HEK293 (cell line): ENCODE results near the gene PDK2.

ENCODE experiments used
- HOXC10 ChIP-seq: sonication (generic); formaldehyde crosslinking; IDR thresholded peaks from 2 replicates; pipeline ENCODE4 v1.8.1; 2023; ENCODE audit warnings: mild to moderate bottlenecking, missing genetic modification reagents
- MZF1 ChIP-seq: fragments of 450-650 bp; formaldehyde crosslinking; IDR thresholded peaks from 2 replicates; pipeline ENCODE4 v1.5.1; 2017; ENCODE audit warnings: missing biosample characterization, missing genetic modification characterization, borderline replicate concordance
- PRDM1 ChIP-seq: fragments of 450-650 bp; formaldehyde crosslinking; IDR thresholded peaks from 2 replicates; pipeline ENCODE4; 2016; ENCODE audit warnings: missing biosample characterization, missing genetic modification characterization
- SETDB1 ChIP-seq: IDR thresholded peaks from one replicate; pipeline ENCODE4 v1.6.1; 2017; ENCODE audit warnings: mild to moderate bottlenecking, low read length, moderate library complexity, mixed read lengths; ENCODE audit not compliant: insufficient read length
- WT1 ChIP-seq: fragments of 450-650 bp; formaldehyde crosslinking; IDR thresholded peaks from 2 replicates; pipeline ENCODE4 v1.5.1; 2016; ENCODE audit warnings: missing biosample characterization, missing genetic modification characterization
- ZBTB17 ChIP-seq: fragments of 450-650 bp; formaldehyde crosslinking; IDR thresholded peaks from 2 replicates; pipeline ENCODE4 v1.5.1; 2016; ENCODE audit warnings: missing biosample characterization, missing genetic modification characterization
- ZBTB8A ChIP-seq: fragments of 450-650 bp; formaldehyde crosslinking; IDR thresholded peaks from 2 replicates; pipeline ENCODE4 v1.5.1; 2016; ENCODE audit warnings: missing biosample characterization, missing genetic modification characterization
- ZNF121 ChIP-seq: fragments of 450-650 bp; formaldehyde crosslinking; IDR thresholded peaks from 2 replicates; pipeline ENCODE4 v1.5.1; 2016; ENCODE audit warnings: missing biosample characterization, missing genetic modification characterization
- ZNF19 ChIP-seq: fragments of 450-650 bp; formaldehyde crosslinking; IDR thresholded peaks from 2 replicates; pipeline ENCODE4; 2016; ENCODE audit warnings: missing biosample characterization, missing genetic modification characterization, low read depth
- ZNF302 ChIP-seq: fragments of 450-650 bp; formaldehyde crosslinking; IDR thresholded peaks from 2 replicates; pipeline ENCODE4 v1.5.1; 2016; ENCODE audit warnings: missing biosample characterization, missing genetic modification characterization, low read depth
- ZNF433 ChIP-seq: fragments of 450-650 bp; formaldehyde crosslinking; IDR thresholded peaks from 2 replicates; pipeline ENCODE4 v1.5.1; 2016; ENCODE audit warnings: missing biosample characterization, missing genetic modification characterization, low read depth
- ZNF48 ChIP-seq: fragments of 450-650 bp; formaldehyde crosslinking; IDR thresholded peaks from 2 replicates; pipeline ENCODE4 v1.5.1; 2016; ENCODE audit warnings: missing biosample characterization, missing genetic modification characterization
- ZNF501 ChIP-seq: fragments of 450-650 bp; formaldehyde crosslinking; IDR thresholded peaks from 2 replicates; pipeline ENCODE4 v1.5.1; 2016; ENCODE audit warnings: missing biosample characterization, missing genetic modification characterization
- ZNF558 ChIP-seq: fragments of 450-650 bp; formaldehyde crosslinking; IDR thresholded peaks from 2 replicates; pipeline ENCODE4 v1.5.1; 2016; ENCODE audit warnings: missing biosample characterization, missing genetic modification characterization
- ZNF600 ChIP-seq: fragments of 450-650 bp; formaldehyde crosslinking; IDR thresholded peaks from 2 replicates; pipeline ENCODE4 v1.5.1; 2016; ENCODE audit warnings: missing biosample characterization, missing genetic modification characterization
- ZNF629 ChIP-seq: fragments of 450-650 bp; formaldehyde crosslinking; IDR thresholded peaks from 2 replicates; pipeline ENCODE4 v1.5.1; 2017; ENCODE audit warnings: missing biosample characterization, missing genetic modification characterization
- ZNF658 ChIP-seq: fragments of 450-650 bp; formaldehyde crosslinking; IDR thresholded peaks from 2 replicates; pipeline ENCODE4; 2016; ENCODE audit warnings: missing biosample characterization, missing genetic modification characterization
- ZNF701 ChIP-seq: fragments of 450-650 bp; formaldehyde crosslinking; IDR thresholded peaks from 2 replicates; pipeline ENCODE4 v1.5.1; 2016; ENCODE audit warnings: missing biosample characterization, missing genetic modification characterization
- ZNF76 ChIP-seq: fragments of 450-650 bp; formaldehyde crosslinking; IDR thresholded peaks from 2 replicates; pipeline ENCODE4; 2016; ENCODE audit warnings: low read depth, missing biosample characterization, missing genetic modification characterization, borderline replicate concordance
- ZXDB ChIP-seq: fragments of 450-650 bp; formaldehyde crosslinking; IDR thresholded peaks from 2 replicates; pipeline ENCODE4 v1.5.1; 2016; ENCODE audit warnings: missing biosample characterization, missing genetic modification characterization
- TF ChIP-seq, protein P1 (sequence below): fragments of 450-650 bp; formaldehyde crosslinking; conservative IDR thresholded peaks from 2 replicates; pipeline ENCODE4 v1.5.1; 2016; ENCODE audit warnings: low read depth, missing biosample characterization, missing genetic modification characterization
- TF ChIP-seq, protein P2 (sequence below): fragments of 450-650 bp; formaldehyde crosslinking; IDR thresholded peaks from 2 replicates; pipeline ENCODE4 v1.5.1; 2016; ENCODE audit warnings: missing biosample characterization, missing genetic modification characterization
- TF ChIP-seq, protein P3 (sequence below): fragments of 450-650 bp; formaldehyde crosslinking; optimal IDR thresholded peaks from 2 replicates; pipeline ENCODE3; 2016; ENCODE audit warnings: missing biosample characterization, mild to moderate bottlenecking, missing genetic modification characterization
- TF ChIP-seq, protein P4 (sequence below): fragments of 450-650 bp; formaldehyde crosslinking; IDR thresholded peaks from 2 replicates; pipeline ENCODE4 v1.5.1; 2016; ENCODE audit warnings: missing biosample characterization, missing genetic modification characterization
- TF ChIP-seq, protein P5 (sequence below): fragments of 450-650 bp; formaldehyde crosslinking; IDR thresholded peaks from 2 replicates; pipeline ENCODE4 v1.5.1; 2017; ENCODE audit warnings: missing biosample characterization, missing genetic modification characterization
- TF ChIP-seq, protein P6 (sequence below): fragments of 450-650 bp; formaldehyde crosslinking; IDR thresholded peaks from 2 replicates; pipeline ENCODE4 v1.5.1; 2016; ENCODE audit warnings: missing biosample characterization, missing genetic modification characterization

The PDK2 gene

DNA sequence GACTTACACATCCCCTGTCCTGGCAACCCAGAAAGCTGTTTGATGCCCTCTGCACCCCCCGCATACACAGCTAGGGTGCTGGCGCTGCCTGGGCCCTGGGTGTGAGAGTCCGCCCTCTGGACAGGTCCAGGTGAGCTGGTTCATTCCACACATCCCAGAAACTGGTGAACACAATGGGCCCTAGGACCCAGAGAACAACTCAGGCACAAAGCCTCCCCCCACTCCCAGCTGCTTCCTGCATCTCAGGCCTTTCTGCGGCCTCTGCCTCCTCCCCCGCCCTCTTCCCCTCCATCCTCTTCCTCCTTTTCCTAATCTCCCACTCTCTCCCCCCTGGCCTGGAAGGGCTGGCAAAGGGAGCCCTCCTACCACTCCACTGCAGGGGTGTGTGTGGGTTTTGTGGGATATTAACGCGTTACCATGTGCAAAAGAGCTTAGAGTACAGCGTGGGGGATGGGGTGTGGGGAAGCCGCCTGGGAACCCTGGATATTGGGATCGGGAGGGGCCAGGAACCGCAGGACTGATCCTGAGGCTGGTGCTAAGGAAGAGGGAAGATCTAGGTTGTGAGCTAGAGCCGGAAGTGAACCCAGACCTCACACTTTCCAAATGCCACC, 56.9 kb downstream of the PDK2 start (continued):
- TF ChIP-seq, protein P1, sequence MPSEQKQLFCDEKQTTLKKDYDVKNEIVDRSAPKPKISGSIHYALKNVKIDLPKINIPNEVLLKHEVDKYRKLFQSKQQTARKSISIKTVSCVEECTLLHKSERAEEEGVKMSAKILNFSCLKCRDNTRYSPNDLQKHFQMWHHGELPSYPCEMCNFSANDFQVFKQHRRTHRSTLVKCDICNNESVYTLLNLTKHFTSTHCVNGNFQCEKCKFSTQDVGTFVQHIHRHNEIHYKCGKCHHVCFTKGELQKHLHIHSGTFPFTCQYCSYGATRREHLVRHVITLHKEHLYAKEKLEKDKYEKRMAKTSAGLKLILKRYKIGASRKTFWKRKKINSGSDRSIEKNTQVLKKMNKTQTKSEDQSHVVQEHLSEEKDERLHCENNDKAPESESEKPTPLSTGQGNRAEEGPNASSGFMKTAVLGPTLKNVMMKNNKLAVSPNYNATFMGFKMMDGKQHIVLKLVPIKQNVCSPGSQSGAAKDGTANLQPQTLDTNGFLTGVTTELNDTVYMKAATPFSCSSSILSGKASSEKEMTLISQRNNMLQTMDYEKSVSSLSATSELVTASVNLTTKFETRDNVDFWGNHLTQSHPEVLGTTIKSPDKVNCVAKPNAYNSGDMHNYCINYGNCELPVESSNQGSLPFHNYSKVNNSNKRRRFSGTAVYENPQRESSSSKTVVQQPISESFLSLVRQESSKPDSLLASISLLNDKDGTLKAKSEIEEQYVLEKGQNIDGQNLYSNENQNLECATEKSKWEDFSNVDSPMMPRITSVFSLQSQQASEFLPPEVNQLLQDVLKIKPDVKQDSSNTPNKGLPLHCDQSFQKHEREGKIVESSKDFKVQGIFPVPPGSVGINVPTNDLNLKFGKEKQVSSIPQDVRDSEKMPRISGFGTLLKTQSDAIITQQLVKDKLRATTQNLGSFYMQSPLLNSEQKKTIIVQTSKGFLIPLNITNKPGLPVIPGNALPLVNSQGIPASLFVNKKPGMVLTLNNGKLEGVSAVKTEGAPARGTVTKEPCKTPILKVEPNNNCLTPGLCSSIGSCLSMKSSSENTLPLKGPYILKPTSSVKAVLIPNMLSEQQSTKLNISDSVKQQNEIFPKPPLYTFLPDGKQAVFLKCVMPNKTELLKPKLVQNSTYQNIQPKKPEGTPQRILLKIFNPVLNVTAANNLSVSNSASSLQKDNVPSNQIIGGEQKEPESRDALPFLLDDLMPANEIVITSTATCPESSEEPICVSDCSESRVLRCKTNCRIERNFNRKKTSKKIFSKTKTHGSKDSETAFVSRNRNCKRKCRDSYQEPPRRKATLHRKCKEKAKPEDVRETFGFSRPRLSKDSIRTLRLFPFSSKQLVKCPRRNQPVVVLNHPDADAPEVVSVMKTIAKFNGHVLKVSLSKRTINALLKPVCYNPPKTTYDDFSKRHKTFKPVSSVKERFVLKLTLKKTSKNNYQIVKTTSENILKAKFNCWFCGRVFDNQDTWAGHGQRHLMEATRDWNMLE = peak; percentile 45
- TF ChIP-seq ZXDB (tag by site-specific recombination) (peak; percentile 94), ZNF121 (tag by site-specific recombination) (no peak), WT1 (tag by site-specific recombination) (peak; percentile 81), ZNF501 (tag by site-specific recombination) (peak; percentile 92), ZNF433 (tag by site-specific recombination) (no peak), MZF1 (tag by site-specific recombination) (peak; percentile 76; the same call in 1 of the 2 replicates), PRDM1 (tag by site-specific recombination) (peak; percentile 5), HOXC10 (CRISPR knock-in tag) (no peak), ZNF302 (tag by site-specific recombination) (no peak), ZNF600 (tag by site-specific recombination) (peak; percentile 51), ZBTB17 (peak; percentile 97), ZNF629 (tag by site-specific recombination) (peak; percentile 64), ZNF558 (tag by site-specific recombination) (peak; percentile 52; the same call in 1 of the 2 replicates), ZNF701 (tag by site-specific recombination) (no peak), ZBTB8A (tag by site-specific recombination) (no peak; the same call in none of the 2 replicates), ZNF76 (tag by site-specific recombination) (peak; percentile 88), ZNF19 (tag by site-specific recombination) (no peak), ZNF48 (tag by site-specific recombination) (no peak), ZNF658 (tag by site-specific recombination) (no peak), SETDB1 (no peak)
- TF ChIP-seq, protein P2, sequence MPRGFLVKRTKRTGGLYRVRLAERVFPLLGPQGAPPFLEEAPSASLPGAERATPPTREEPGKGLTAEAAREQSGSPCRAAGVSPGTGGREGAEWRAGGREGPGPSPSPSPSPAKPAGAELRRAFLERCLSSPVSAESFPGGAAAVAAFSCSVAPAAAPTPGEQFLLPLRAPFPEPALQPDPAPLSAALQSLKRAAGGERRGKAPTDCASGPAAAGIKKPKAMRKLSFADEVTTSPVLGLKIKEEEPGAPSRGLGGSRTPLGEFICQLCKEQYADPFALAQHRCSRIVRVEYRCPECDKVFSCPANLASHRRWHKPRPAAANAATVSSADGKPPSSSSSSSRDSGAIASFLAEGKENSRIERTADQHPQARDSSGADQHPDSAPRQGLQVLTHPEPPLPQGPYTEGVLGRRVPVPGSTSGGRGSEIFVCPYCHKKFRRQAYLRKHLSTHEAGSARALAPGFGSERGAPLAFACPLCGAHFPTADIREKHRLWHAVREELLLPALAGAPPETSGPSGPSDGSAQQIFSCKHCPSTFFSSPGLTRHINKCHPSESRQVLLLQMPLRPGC (tag by site-specific recombination) = peak; percentile 44; the same call in 1 of the 2 replicates
- TF ChIP-seq, protein P3, sequence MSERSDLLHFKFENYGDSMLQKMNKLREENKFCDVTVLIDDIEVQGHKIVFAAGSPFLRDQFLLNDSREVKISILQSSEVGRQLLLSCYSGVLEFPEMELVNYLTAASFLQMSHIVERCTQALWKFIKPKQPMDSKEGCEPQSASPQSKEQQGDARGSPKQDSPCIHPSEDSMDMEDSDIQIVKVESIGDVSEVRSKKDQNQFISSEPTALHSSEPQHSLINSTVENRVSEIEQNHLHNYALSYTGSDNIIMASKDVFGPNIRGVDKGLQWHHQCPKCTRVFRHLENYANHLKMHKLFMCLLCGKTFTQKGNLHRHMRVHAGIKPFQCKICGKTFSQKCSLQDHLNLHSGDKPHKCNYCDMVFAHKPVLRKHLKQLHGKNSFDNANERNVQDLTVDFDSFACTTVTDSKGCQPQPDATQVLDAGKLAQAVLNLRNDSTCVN (tag by site-specific recombination) = peak; percentile 31
- TF ChIP-seq, protein P4, sequence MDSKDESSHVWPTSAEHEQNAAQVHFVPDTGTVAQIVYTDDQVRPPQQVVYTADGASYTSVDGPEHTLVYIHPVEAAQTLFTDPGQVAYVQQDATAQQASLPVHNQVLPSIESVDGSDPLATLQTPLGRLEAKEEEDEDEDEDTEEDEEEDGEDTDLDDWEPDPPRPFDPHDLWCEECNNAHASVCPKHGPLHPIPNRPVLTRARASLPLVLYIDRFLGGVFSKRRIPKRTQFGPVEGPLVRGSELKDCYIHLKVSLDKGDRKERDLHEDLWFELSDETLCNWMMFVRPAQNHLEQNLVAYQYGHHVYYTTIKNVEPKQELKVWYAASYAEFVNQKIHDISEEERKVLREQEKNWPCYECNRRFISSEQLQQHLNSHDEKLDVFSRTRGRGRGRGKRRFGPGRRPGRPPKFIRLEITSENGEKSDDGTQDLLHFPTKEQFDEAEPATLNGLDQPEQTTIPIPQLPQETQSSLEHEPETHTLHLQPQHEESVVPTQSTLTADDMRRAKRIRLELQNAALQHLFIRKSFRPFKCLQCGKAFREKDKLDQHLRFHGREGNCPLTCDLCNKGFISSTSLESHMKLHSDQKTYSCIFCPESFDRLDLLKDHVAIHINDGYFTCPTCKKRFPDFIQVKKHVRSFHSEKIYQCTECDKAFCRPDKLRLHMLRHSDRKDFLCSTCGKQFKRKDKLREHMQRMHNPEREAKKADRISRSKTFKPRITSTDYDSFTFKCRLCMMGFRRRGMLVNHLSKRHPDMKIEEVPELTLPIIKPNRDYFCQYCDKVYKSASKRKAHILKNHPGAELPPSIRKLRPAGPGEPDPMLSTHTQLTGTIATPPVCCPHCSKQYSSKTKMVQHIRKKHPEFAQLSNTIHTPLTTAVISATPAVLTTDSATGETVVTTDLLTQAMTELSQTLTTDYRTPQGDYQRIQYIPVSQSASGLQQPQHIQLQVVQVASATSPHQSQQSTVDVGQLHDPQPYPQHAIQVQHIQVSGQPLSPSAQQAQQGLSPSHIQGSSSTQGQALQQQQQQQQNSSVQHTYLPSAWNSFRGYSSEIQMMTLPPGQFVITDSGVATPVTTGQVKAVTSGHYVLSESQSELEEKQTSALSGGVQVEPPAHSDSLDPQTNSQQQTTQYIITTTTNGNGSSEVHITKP (tag by site-specific recombination) = peak; percentile 96
- TF ChIP-seq, protein P5, sequence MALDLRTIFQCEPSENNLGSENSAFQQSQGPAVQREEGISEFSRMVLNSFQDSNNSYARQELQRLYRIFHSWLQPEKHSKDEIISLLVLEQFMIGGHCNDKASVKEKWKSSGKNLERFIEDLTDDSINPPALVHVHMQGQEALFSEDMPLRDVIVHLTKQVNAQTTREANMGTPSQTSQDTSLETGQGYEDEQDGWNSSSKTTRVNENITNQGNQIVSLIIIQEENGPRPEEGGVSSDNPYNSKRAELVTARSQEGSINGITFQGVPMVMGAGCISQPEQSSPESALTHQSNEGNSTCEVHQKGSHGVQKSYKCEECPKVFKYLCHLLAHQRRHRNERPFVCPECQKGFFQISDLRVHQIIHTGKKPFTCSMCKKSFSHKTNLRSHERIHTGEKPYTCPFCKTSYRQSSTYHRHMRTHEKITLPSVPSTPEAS (tag by site-specific recombination) = peak; percentile 41; the same call in 1 of the 2 replicates
- TF ChIP-seq, protein P6, sequence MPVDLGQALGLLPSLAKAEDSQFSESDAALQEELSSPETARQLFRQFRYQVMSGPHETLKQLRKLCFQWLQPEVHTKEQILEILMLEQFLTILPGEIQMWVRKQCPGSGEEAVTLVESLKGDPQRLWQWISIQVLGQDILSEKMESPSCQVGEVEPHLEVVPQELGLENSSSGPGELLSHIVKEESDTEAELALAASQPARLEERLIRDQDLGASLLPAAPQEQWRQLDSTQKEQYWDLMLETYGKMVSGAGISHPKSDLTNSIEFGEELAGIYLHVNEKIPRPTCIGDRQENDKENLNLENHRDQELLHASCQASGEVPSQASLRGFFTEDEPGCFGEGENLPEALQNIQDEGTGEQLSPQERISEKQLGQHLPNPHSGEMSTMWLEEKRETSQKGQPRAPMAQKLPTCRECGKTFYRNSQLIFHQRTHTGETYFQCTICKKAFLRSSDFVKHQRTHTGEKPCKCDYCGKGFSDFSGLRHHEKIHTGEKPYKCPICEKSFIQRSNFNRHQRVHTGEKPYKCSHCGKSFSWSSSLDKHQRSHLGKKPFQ (tag by site-specific recombination) = no peak
